ENCODE measurements around the gene CASS4. TPM values are rescaled to one million over a fixed set of nuclear protein-coding genes. Genes with fewer than 3 reads are reported as not detected.

CASS4 gene
- total RNA-seq, 1 experiment from 2014 or later: 0.28 TPM

- Histone ChIP-seq H3K9me3 (ENCODE audit: low read depth, low read length, poor library complexity, severe bottlenecking) (no peaks in the 10 kb centered on the region), H3K36me3 (ENCODE audit: insufficient read depth, low read length, poor library complexity, severe bottlenecking) (peaks cover 48% of the 10 kb centered on the region), H3K4me3 (ENCODE audit: low read depth, low read length, poor library complexity, severe bottlenecking) (no peak overlapping the region), H3K27me3 (replicated peaks; ENCODE audit: insufficient read depth, low read depth, low read length, poor library complexity) (no peaks in the 10 kb centered on the region), H3K27ac (ENCODE audit: low read depth, low read length, poor library complexity, severe bottlenecking) (no peak overlapping the region), H3K4me1 (ENCODE audit: insufficient read depth, low read length, poor library complexity, severe bottlenecking) (no peaks in the 10 kb centered on the region)
- TF ChIP-seq CTCF (conservative IDR thresholded peaks at IDR 0.05; ENCODE audit: low read depth, low read length) (no peak), EZH2 (IDR thresholded peaks at IDR 0.05; ENCODE audit: borderline replicate concordance, low read depth, low read length, poor library complexity, severe bottlenecking) (no peak)
- CTCF ChIA-PET: no interaction called here
- no peak for DNase-seq (ENCODE audit: low spot score)
- intact Hi-C loops (cut with micrococcal nuclease; ENCODE audit: unreplicated experiment): no loop called here
- BruUV-seq (replicated peaks): no TSS peak
- POLR2A ChIA-PET (ENCODE audit: low non-redundant PET): no interaction called here
These were observed 43.5 kb upstream of the CASS4 start for GRCh38 chr20:56368351-56369134.

DNA sequence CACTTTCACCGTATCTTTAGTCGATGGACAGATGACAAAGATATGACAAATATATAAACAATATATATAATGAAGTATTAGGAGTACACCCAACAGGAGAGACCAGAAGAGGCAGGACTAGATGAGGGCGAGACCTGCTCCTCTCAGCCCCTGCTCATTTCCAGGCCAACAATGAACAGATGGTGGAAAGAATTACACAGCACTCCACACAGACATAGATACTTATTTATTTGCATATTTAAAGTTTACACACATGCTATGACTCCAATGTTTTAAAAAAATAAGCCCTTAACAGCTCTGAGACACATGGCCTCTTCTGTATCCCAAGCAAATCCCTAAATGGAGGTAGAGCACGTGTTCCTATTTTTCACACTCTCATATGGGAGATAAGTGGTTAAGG is 42.9 kb upstream of the CASS4 start:
- no peak for TF ChIP-seq EZH2 (IDR thresholded peaks at IDR 0.05; ENCODE audit: borderline replicate concordance, low read depth, low read length, poor library complexity, severe bottlenecking)
- no peak for TF ChIP-seq CTCF (conservative IDR thresholded peaks at IDR 0.05; ENCODE audit: low read depth, low read length)
- peaks cover 54% of the 10 kb centered on the region for H3K36me3 ChIP-seq (ENCODE audit: insufficient read depth, low read length, poor library complexity, severe bottlenecking)
- no peaks in the 10 kb centered on the region for H3K9me3 ChIP-seq (ENCODE audit: low read depth, low read length, poor library complexity, severe bottlenecking)
- no peak for DNase-seq (ENCODE audit: low spot score)
- H3K4me1 ChIP-seq (ENCODE audit: insufficient read depth, low read length, poor library complexity, severe bottlenecking): no peaks in the 10 kb centered on the region
- H3K27ac ChIP-seq (ENCODE audit: low read depth, low read length, poor library complexity, severe bottlenecking): no peak overlapping the region
- H3K4me3 ChIP-seq (ENCODE audit: low read depth, low read length, poor library complexity, severe bottlenecking): no peak overlapping the region
- POLR2A ChIA-PET (ENCODE audit: low non-redundant PET): no interaction called here
- CTCF ChIA-PET: no interaction called here
- intact Hi-C loops (cut with micrococcal nuclease; ENCODE audit: unreplicated experiment): no loop called here
- no peaks in the 10 kb centered on the region for H3K27me3 ChIP-seq (replicated peaks; ENCODE audit: insufficient read depth, low read depth, low read length, poor library complexity)
- no TSS peak for BruUV-seq (replicated peaks)

DNA sequence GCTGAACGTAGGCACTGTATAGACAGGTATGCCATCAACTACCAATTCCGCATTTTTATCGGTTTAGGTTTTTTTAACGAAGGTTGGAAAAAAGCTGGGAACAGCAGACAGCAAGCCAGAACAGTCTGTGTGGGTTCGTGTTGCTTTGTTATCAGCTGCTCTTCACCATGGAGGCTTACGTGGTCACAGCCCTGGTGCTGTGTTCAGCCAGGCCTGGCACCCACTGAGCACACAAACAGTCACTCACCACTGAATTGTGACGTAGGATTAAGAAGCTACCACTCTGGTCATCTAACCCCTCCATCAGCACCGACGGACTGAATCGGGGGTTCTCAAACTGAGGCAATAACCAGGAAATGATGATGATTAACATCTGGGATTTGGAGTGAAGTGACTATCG is 40.1 kb upstream of the CASS4 start:
- no peaks in the 10 kb centered on the region for H3K4me1 ChIP-seq (ENCODE audit: insufficient read depth, low read length, poor library complexity, severe bottlenecking)
- no peak for DNase-seq (ENCODE audit: low spot score)
- no peak overlapping the region for H3K4me3 ChIP-seq (ENCODE audit: low read depth, low read length, poor library complexity, severe bottlenecking)
- ChIA-PET POLR2A (ENCODE audit: low non-redundant PET) (no interaction called here), CTCF (no interaction called here)
- intact Hi-C loops (cut with micrococcal nuclease; ENCODE audit: unreplicated experiment): no loop called here
- BruUV-seq (replicated peaks): no TSS peak
- peaks cover 77% of the 10 kb centered on the region for H3K36me3 ChIP-seq (ENCODE audit: insufficient read depth, low read length, poor library complexity, severe bottlenecking)
- no peaks in the 10 kb centered on the region for H3K9me3 ChIP-seq (ENCODE audit: low read depth, low read length, poor library complexity, severe bottlenecking)
- no peak overlapping the region for H3K27ac ChIP-seq (ENCODE audit: low read depth, low read length, poor library complexity, severe bottlenecking)
- TF ChIP-seq CTCF (conservative IDR thresholded peaks at IDR 0.05; ENCODE audit: low read depth, low read length) (no peak), EZH2 (IDR thresholded peaks at IDR 0.05; ENCODE audit: borderline replicate concordance, low read depth, low read length, poor library complexity, severe bottlenecking) (no peak)
- no peaks in the 10 kb centered on the region for H3K27me3 ChIP-seq (replicated peaks; ENCODE audit: insufficient read depth, low read depth, low read length, poor library complexity)
